ENCODE measurements around the gene SDR42E1.

SDR42E1 gene

GRCh38 chr16:81939164-81940056, 71.9 kb downstream of the SDR42E1 start:
- no peak for DNase-seq (ENCODE audit: low spot score)

Data from HuH-7 (cell line).